ENCODE measurements around the gene ATG9A.

DNA sequence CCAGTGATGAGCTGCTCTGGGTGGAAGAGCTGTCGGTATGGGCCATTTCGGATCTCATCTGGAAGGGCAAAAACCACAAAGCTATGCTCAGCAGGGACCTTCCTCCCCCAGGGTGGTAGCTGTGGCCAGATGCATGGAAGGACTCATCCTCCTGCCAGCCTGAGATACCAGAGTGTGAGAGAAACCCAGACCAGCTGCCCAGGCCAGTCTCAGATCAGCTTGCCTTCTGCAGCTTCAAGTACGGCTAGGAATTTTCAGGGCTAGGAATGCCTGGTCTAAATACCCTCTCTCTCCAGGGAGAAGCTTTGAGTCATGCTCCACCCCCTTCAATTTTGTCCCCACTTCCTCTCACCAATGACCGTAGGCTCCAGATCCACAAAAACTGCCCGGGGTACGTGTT is 22.2 kb upstream of the ATG9A start:
- TF ChIP-seq, protein P1, sequence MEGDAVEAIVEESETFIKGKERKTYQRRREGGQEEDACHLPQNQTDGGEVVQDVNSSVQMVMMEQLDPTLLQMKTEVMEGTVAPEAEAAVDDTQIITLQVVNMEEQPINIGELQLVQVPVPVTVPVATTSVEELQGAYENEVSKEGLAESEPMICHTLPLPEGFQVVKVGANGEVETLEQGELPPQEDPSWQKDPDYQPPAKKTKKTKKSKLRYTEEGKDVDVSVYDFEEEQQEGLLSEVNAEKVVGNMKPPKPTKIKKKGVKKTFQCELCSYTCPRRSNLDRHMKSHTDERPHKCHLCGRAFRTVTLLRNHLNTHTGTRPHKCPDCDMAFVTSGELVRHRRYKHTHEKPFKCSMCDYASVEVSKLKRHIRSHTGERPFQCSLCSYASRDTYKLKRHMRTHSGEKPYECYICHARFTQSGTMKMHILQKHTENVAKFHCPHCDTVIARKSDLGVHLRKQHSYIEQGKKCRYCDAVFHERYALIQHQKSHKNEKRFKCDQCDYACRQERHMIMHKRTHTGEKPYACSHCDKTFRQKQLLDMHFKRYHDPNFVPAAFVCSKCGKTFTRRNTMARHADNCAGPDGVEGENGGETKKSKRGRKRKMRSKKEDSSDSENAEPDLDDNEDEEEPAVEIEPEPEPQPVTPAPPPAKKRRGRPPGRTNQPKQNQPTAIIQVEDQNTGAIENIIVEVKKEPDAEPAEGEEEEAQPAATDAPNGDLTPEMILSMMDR (IDR thresholded peaks at IDR 0.05): no peak
- no peak for TF ChIP-seq POLR2AphosphoS5 (IDR thresholded peaks at IDR 0.05; ENCODE audit: insufficient read depth in 1 of 2, low read depth in 1 of 2)

All from vagina (tissue), 2 donors.